Mesangial cell (primary cell): ENCODE measurements around the gene PRM2. TPM values are rescaled to one million over a fixed set of nuclear protein-coding genes. Genes with fewer than 3 reads are reported as not detected.

Source experiments
- total RNA-seq: library from RNA; depleted of rRNA; stranded (reverse); fragments of >200 nt; gene quantifications from 2 replicates; pipeline ENCODE4 v1.2.3, GENCODE V29; 2015

Gene PRM2
- total RNA-seq, result not detected in 2 replicates

GRCh38 chr16:11276143-11276895 is at the start of gene PRM2:
PRM2 (minus strand) TSS chr16:11276480; CDS start chr16:11276370, 110 bp downstream.

GRCh38 chr16:11280616-11281522 is 4.6 kb upstream of the PRM2 start, which contains the start of gene PRM1:
PRM1 (minus strand) TSS chr16:11281330; CDS start chr16:11281238, 92 bp downstream.

GRCh38 chr16:11272921-11273720 is 3.2 kb downstream of the PRM2 start, which contains the start of gene PRM3:
PRM3 (minus strand) TSS chr16:11273629; CDS start chr16:11273595, 34 bp downstream.

GRCh38 chr16:11268921-11269375 is 7.3 kb downstream of the PRM2 start, which contains the start of gene TNP2:
TNP2 (minus strand) TSS chr16:11269325; CDS start chr16:11269262, 63 bp downstream.

GRCh38 chr16:11255737-11256660 is 20.3 kb downstream of the PRM2 start, which contains the start of gene SOCS1:
SOCS1 (minus strand) TSS chr16:11256204; CDS start chr16:11255478, 726 bp downstream.

Other genes starting within 250 kb of the PRM2 start
- 3.4 and 15.5 TPM in 2 replicates for gene SOCS1, start 20.3 kb downstream of the PRM2 start, total RNA-seq
- not detected in 2 replicates for gene TNP2, start 7.2 kb downstream of the PRM2 start, total RNA-seq
- gene PRM3, start 2.9 kb downstream of the PRM2 start, total RNA-seq, result not detected in 2 replicates
- gene PRM1, start 4.8 kb upstream of the PRM2 start, total RNA-seq, result not detected in 2 replicates
- 9.6 and 12.1 TPM in 2 replicates for gene RMI2, start 69.0 kb upstream of the PRM2 start, total RNA-seq